Measurements from ENCODE around the gene ABHD11. TPM values are rescaled to one million over a fixed set of nuclear protein-coding genes. Genes with fewer than 3 reads are reported as not detected.
"Not testable (repeated sequence)": the region's sequence is repeated elsewhere in the genome, so short reads cannot be mapped to it uniquely, and the experiment has no call there.

ABHD11 gene
- 10 to 100 TPM in 1 of 2 donors, 1 to 10 TPM in 1; 2.5 to 16.9 TPM for total RNA-seq

DNA sequence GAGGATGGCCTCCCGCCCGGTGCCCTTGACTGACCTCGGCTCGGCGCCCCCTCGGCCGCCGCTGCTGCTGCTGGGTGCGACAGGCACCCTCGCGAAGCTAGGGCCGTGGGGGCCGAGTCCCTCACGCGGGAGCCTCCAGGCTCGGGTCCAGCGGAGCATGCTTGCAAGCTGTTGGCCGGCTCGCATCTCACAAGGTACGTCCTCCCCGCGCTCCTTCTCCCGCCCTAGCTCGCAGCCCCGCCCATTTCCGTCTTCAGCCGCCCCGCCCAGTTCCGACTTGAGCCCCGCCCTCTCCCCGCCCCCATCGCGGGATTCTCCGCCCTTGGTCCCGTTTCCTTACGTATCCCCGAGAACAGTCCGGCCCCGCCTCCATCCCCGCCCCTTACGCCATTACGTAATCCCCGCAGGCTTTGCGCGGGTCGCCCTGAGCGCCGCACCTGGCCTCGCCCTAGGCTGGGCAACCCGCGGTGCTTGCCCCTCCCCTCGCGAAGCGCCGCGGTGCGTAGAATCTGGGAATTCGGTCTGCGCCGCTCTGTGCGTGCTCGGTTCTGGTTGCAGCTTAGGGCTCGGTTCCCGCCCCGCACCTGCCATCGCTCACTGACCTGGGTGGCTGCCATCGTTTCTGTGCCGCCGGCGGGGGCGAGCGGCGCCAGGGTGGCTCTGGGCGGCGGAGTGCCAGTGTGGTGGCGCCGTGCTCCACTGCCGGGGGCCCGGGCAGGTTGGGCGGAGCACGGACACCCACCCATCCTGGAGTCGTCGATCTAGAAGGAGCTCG is at the start of gene ABHD11:
Gene ABHD11, minus strand, starts transcription at position 191 of the 775 bp plus-strand sequence. Its CDS starts 32 bp downstream, at position 159.
- H3K27ac ChIP-seq: peak within 1 kb of the TSS; percentile 80 to 87
- H3K9me3 ChIP-seq: no peaks in the 10 kb centered on the region
- peaks cover 5 to 16% of the 10 kb centered on the region in 2 donors for H3K4me1 ChIP-seq (ENCODE audit: control insufficient read depth in 1 of 2, low read depth in 2 of 2)
- TF ChIP-seq, protein P1, sequence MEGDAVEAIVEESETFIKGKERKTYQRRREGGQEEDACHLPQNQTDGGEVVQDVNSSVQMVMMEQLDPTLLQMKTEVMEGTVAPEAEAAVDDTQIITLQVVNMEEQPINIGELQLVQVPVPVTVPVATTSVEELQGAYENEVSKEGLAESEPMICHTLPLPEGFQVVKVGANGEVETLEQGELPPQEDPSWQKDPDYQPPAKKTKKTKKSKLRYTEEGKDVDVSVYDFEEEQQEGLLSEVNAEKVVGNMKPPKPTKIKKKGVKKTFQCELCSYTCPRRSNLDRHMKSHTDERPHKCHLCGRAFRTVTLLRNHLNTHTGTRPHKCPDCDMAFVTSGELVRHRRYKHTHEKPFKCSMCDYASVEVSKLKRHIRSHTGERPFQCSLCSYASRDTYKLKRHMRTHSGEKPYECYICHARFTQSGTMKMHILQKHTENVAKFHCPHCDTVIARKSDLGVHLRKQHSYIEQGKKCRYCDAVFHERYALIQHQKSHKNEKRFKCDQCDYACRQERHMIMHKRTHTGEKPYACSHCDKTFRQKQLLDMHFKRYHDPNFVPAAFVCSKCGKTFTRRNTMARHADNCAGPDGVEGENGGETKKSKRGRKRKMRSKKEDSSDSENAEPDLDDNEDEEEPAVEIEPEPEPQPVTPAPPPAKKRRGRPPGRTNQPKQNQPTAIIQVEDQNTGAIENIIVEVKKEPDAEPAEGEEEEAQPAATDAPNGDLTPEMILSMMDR (IDR thresholded peaks at IDR 0.05): no peak
- DNase-seq (ENCODE audit: low spot score): peak; percentile 89
- H3K27me3 ChIP-seq (replicated peaks; ENCODE audit: insufficient read depth): no peaks in the 10 kb centered on the region
- ATAC-seq (ENCODE audit: insufficient number of reproducible peaks, low FRiP score, low read depth): peak; percentile 78
- peak within 1 kb of the TSS; percentile 91 for H3K4me3 ChIP-seq
- H3K36me3 ChIP-seq: peaks cover 6% of the 10 kb centered on the region

- not testable (repeated sequence) for H3K27me3 ChIP-seq (replicated peaks; ENCODE audit: insufficient read depth); ATAC-seq (ENCODE audit: insufficient number of reproducible peaks, low FRiP score, low read depth); H3K4me3 ChIP-seq; H3K4me1 ChIP-seq (ENCODE audit: control insufficient read depth in 1 of 2, low read depth in 2 of 2); DNase-seq (ENCODE audit: low spot score); H3K27ac ChIP-seq; H3K9me3 ChIP-seq; H3K36me3 ChIP-seq
Observed at GRCh38 chr7:73787786-73788048, 49.1 kb upstream of the ABHD11 start.

GRCh38 chr7:73786588-73786987 is 48.0 kb upstream of the ABHD11 start:
- DNase-seq (ENCODE audit: low spot score): no peak
- ATAC-seq (ENCODE audit: insufficient number of reproducible peaks, low FRiP score, low read depth): no peak
- H3K9me3 ChIP-seq: no peaks in the 10 kb centered on the region
- no peaks in the 10 kb centered on the region for H3K4me1 ChIP-seq (ENCODE audit: control insufficient read depth in 1 of 2, low read depth in 2 of 2)
- TF ChIP-seq, protein P1 (IDR thresholded peaks at IDR 0.05): no peak
- no peak overlapping the region for H3K27ac ChIP-seq
- no peak overlapping the region for H3K4me3 ChIP-seq
- no peaks in the 10 kb centered on the region for H3K27me3 ChIP-seq (replicated peaks; ENCODE audit: insufficient read depth)
- H3K36me3 ChIP-seq: no peaks in the 10 kb centered on the region

DNA sequence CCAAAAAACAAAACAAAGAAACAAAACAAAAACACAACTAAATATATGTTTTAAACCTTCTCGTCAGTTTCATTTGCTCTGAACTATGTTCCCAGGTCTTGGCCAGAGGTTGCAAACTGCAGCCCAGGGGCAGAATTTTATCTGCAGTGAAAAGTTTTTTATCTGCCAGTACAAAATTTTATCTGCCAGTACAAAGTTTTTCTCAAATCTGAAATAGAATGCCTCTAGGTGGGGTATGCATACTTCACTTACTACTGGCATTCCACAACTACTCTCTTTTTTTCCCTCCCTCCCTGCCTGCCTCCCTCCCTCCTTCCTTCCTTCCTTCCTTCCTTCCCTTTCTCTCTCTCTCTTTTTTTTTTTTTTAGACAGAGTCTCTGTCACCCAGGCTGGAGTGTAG is 40.9 kb upstream of the ABHD11 start:
- H3K27ac ChIP-seq: no peak overlapping the region
- DNase-seq (ENCODE audit: low spot score) (no peak), ATAC-seq (ENCODE audit: insufficient number of reproducible peaks, low FRiP score, low read depth) (no peak)
- H3K27me3 ChIP-seq (replicated peaks; ENCODE audit: insufficient read depth): no peaks in the 10 kb centered on the region
- H3K4me1 ChIP-seq (ENCODE audit: control insufficient read depth in 1 of 2, low read depth in 2 of 2): no peaks in the 10 kb centered on the region
- H3K9me3 ChIP-seq: no peaks in the 10 kb centered on the region
- H3K36me3 ChIP-seq: no peaks in the 10 kb centered on the region
- no peak overlapping the region for H3K4me3 ChIP-seq
- TF ChIP-seq, protein P1 (IDR thresholded peaks at IDR 0.05): no peak

- DNase-seq (ENCODE audit: low spot score): no peak
- Histone ChIP-seq H3K27ac (no peak overlapping the region), H3K4me3 (no peak overlapping the region), H3K4me1 (ENCODE audit: control insufficient read depth in 1 of 2, low read depth in 2 of 2) (no peaks in the 10 kb centered on the region), H3K27me3 (replicated peaks; ENCODE audit: insufficient read depth) (no peaks in the 10 kb centered on the region), H3K36me3 (no peaks in the 10 kb centered on the region), H3K9me3 (no peaks in the 10 kb centered on the region)
- TF ChIP-seq, protein P1 (IDR thresholded peaks at IDR 0.05): no peak
- ATAC-seq (ENCODE audit: insufficient number of reproducible peaks, low FRiP score, low read depth): no peak
Observed at GRCh38 chr7:73778801-73779389, 40.3 kb upstream of the ABHD11 start.

All from thoracic aorta (tissue), 2 donors.